ENCODE data around the gene CUL3.

GRCh38 chr2:224434618-224435017 lies 150.5 kb downstream of the CUL3 start:
- TF ChIP-seq GABPA (IDR thresholded peaks at IDR 0.05; ENCODE audit: borderline replicate concordance, insufficient read depth, low read length) (no peak), RNF2 (IDR thresholded peaks at IDR 0.05; ENCODE audit: borderline replicate concordance, low read depth, low read length, missing control alignments, poor library complexity, severe bottlenecking) (no peak), CTCF (IDR thresholded peaks at IDR 0.05; ENCODE audit: control extremely low read depth in 1 of 3, insufficient read depth in 1 of 3, low read depth in 1 of 3, low read length in 3 of 3) (no peak), SP2 (IDR thresholded peaks at IDR 0.05; ENCODE audit: low read length) (no peak), POLR2A (IDR thresholded peaks at IDR 0.05; ENCODE audit: control extremely low read depth in 1 of 2, low read depth in 2 of 2, low read length in 2 of 2) (no peak), EGR1 (IDR thresholded peaks at IDR 0.05; ENCODE audit: borderline replicate concordance, low read depth, low read length) (no peak), POLR2AphosphoS5 (IDR thresholded peaks at IDR 0.05; ENCODE audit: low read depth, low read length) (no peak), EP300 (IDR thresholded peaks at IDR 0.05; ENCODE audit: borderline replicate concordance in 1 of 2, low read depth in 2 of 2, low read length in 2 of 2) (no peak), EZH2 (IDR thresholded peaks at IDR 0.05; ENCODE audit: low read depth, low read length, severe bottlenecking) (no peak), CBX8 (IDR thresholded peaks at IDR 0.05; ENCODE audit: borderline replicate concordance, low read depth, low read length) (no peak)

Data from H1 (cell line).